NCI-H1105 (cell line): ENCODE data around the gene FAM3A.
A peak's percentile ranks its signal among the peaks of the same experiment; 100 is the strongest.
"Not testable (repeated sequence)": the region's sequence is repeated elsewhere in the genome, so short reads cannot be mapped to it uniquely, and the experiment has no call there.

ENCODE experiments used
- DNase-seq: peaks from one replicate; lab custom pipeline; 2025; lab: John Stamatoyannopoulos, UW

Gene FAM3A

GRCh38 chrX:154502989-154503388 is 13.0 kb downstream of the FAM3A start:
- DNase-seq: no peak

DNA sequence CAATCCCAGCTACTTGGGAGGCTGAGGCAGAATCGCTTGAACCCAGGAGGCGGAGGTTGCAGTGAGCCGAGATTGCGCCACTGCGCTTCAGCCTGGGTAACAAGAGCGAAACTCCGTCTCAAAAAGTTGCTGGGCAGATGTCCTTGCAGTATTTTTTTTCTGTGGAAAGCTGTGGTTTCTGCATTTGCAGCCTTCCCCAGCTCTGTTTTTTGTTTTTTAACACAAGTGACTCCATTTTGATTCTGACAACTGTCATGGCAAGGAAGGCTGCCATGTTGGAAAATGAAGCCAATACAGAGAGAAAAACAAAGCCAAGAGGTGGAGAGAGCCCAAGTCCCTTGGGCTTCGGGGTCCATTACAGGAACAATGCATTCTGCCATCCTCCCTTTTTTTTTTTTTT is 13.9 kb downstream of the FAM3A start:
- no peak for DNase-seq

DNA sequence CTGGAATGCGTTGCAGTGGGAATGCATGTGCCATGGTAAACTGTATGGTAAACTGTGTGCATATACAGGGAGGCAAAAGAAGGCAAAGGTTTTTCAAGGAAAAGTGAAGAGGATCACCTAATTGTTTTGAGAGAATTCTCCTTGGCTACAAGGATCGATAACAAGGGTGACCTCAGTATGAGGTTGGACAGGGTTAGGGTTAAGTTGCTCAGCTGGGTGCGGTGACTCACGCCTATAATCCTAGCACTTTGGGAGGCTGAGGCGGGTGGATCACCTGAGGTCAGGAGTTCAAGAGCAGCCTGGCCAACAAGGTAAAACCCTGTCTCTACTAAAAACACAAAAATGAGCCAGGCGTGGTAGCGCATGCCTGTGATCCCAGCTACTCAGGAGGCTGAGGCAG is 14.6 kb downstream of the FAM3A start:
- DNase-seq: not testable (repeated sequence)

- DNase-seq: not testable (repeated sequence)
These were observed 19.4 kb downstream of the FAM3A start for GRCh38 chrX:154496591-154497137.

- DNase-seq: no peak
These were observed 20.5 kb downstream of the FAM3A start for GRCh38 chrX:154495472-154495922.

GRCh38 chrX:154494715-154495114 is 21.3 kb downstream of the FAM3A start:
- no peak for DNase-seq

GRCh38 chrX:154490414-154491083 is 25.5 kb downstream of the FAM3A start, which contains the start of gene SLC10A3:
SLC10A3 (minus strand) TSS chrX:154490629; CDS start chrX:154488940, 1,689 bp downstream.
- peak; percentile 94 for DNase-seq

DNA sequence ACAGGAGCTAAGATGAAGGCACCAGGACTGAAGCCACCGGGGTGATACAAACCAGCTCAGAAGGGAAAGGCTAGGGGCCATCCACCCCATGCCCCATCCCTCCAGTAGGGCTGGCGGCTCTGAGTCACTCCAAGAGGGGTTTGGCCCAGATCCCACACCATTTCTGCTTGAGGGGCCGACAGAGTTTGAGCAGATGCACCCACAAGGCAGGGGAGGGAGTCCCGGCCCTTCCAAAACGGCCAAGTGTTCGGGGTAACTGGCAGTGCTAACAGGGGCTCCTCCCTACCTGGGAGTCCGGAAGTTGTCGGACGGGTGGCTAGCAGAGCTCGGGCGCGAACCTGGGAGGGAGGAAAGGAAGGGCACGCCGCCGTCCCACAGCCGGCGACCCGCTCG is 26.0 kb downstream of the FAM3A start:
- no peak for DNase-seq

DNA sequence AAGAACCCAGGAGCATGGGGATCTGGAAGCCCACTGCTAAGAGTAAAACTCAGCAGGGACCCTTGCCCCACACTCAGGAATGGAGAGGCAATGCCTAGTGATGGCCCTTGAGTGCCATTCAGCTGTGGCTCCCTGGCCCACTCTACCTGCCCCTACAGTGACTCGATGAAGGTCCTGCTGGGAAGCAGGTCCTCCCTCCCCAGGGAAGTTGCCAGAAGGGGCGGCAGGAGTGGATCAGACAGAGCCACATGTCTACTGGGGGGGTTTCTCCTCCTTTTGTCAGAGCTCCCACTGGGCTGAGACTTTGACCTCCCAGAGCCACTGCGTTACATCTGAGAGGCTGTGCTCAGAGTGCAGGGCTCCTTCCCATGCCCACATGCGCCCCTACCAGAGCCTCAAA is 26.9 kb downstream of the FAM3A start:
- no peak for DNase-seq

DNA sequence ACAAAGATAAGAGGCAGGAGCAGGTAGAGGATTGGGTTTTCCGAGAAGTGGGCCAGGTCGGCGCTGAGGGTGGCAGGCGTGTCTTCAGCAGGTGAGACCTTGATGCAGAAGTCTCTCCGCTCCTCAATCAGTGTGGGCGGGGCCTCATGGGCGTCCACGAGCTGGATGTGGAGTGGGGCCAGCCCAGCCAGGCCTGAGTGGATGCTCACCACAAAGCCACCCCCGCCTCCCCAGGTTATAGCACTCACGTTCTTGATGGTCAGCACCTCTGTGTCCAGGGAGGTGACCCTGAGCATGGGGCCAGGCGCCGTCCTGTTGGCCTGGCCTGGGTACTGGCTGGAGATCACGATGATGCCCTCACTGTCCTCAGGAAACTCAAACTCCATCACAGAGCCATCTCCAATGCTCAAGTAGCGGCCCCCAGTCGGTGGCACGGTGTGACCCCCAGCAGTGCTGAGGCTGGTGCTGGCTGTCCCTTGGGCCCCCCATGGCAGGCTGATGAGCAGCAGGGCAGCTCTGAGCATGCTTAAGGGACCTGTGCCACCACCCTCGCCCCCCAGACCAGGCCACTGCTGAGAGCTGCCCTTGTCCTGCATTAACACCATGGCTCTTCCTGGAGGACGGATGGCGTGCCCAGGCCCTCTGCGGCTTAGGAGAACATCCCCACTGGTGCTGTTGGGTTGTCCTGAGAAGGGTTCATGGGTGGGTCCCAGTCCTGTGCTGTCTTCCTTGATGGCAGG is 27.5 kb downstream of the FAM3A start:
- DNase-seq: no peak

DNA sequence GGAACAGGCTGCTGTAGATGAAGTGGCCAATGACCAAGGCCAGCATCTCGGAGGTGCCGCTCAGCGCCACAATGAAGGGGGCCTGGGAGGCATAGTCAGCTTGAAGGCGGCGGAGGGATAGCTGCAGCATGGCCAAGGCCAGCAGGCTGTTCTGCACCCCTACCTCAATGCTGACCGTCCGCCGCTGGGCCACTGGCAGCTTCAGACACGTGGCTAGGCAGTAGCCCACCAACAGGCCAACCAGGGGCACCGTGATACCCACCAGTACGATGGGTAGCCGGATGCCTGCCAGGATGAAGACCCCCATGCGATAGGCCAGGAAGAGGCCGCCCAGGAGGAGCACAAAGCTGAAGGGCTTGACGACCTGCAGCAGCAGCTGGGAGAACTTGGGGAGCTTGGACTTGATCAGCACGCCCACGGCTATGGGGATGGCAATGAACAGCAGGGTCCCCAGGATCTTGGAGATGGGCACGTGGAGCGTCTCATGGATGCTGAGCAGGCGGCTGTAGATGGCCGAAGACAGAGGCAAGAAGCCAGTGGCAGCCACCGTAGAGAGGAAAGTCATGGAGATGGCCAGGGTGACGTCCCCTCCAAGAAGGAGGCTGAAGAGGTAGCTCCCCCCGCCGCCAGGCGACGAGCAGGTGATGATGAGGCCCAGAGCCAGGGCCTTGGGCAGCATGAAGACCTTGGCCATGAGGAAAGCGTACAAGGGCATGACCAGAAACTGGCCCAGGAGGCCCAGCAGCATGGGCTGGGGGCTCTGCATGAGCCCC is 28.3 kb downstream of the FAM3A start:
- DNase-seq: no peak

DNA sequence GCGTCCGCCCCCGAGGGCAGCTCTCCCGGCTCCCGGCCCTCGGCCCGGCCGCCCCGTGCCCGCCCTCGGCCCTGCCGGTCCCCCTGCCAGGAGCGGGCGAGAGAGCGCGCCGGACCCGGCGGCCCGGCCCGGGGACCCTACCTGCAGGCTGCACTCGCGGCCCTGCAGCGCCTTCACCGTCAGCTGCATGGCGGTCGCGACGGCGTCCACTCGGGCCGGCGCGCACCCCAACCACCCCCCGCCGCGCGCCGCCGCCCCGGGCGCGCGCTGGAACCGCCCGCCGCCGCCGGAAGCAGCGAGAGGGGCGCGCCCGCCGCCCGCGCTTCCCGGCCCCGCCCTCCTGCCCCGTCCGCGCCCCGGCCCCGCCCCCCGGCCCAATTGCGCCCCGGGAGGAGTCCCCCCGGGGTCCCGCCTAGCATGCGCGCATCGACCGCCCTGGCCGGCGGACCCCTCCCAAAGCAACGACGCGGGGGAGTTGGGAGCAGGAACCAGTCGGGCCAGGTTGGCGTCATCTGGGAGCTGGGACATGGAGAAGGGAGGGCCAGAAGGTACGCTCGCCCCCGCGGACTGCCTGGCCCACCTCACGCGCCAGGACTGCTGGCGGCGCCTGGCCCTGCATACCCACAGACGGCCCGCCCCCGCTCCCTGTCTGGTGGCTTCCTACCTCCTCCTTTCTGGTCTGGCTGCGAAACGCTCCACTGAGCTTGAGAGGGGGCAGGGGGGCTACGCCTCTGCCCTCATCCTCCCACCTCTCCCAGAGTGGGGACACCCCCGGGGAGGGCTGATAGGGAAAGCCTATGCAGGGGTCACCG is 29.4 kb downstream of the FAM3A start, which contains the start of gene UBL4A:
Gene UBL4A (minus strand): TSS at position 220 of the 812 bp plus-strand sequence. CDS start 31 bp downstream, at position 189.
- peak; percentile 64 for DNase-seq

- DNase-seq: no peak
These were observed 30.0 kb downstream of the FAM3A start for GRCh38 chrX:154486052-154486395.

GRCh38 chrX:154485150-154486051 is 30.6 kb downstream of the FAM3A start:
- DNase-seq: no peak

- DNase-seq: no peak
These were observed 31.5 kb downstream of the FAM3A start for GRCh38 chrX:154484255-154485149.

GRCh38 chrX:154483325-154483724 is 32.7 kb downstream of the FAM3A start:
- DNase-seq: no peak

DNA sequence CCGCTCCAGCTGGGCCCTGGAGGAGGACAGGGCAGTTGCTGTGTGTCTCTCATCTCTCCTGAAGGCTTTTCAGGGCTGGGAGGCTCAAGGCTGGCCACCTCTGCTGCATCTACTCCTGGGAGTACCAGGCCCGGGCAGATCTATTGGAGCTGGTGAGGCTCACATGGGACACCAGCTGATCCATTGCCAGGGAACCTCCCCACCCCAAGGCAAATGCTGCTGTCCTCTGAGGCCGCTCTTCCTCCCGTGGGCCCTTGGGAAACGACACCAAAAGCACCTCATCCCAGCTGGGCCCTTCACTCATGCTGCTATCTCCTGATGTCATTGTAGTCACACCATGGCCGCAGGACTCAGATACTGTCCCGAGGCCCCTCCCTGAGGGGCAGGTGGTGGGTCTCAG is 33.2 kb downstream of the FAM3A start:
- no peak for DNase-seq

GRCh38 chrX:154481911-154482601 is 34.0 kb downstream of the FAM3A start:
- no peak for DNase-seq

DNA sequence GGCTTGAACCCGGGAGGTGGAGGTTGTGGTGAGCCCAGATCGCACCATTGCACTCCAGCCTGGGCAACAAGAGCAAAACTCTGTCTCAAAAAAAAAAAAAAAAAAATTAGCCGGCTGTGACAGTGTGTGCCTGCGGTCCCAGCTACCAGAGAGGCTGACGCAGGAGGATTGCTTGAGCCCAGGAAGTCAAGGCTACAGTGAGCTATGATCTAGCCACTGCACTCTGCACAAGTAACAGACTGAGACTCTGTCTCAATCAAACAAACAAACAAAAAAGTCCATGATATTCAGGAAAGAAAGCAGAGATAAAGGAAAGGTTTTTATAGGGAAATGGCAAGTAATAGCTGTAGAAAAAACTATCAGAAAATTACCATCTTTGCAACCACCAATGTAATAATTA is 34.8 kb downstream of the FAM3A start:
- no peak for DNase-seq
